BJ (cell line): ENCODE measurements around the gene PNPLA6. TPM values are rescaled to one million over a fixed set of nuclear protein-coding genes. Genes with fewer than 3 reads are reported as not detected.
A peak's percentile ranks its signal among the peaks of the same experiment; 100 is the strongest.

Experiments
- CTCF ChIA-PET: fragments of 350-600 bp; formaldehyde crosslinking; extraction: SDS; loops from one replicate; lab custom pipeline; 2021; ENCODE audit warnings: antibody characterized with exemption, inconsistent platforms; lab: Yijun Ruan, JAX
- POLR2A ChIA-PET: fragments of 300-600 bp; sonication (Branson Sonifier 250); formaldehyde crosslinking; extraction: SDS; loops from one replicate; lab custom pipeline; 2021; ENCODE audit warnings: antibody characterized with exemption; lab: Charles Lee
- DNase-seq: peaks from one replicate; pipeline ENCODE4 v3.0.0-alpha.2; 2011; ENCODE audit warnings: low read depth
- H3K27me3 ChIP-seq: 2 replicates; pipeline ENCODE4 v1.6.0; 2011; ENCODE audit warnings: low read length; ENCODE audit not compliant: control insufficient read depth, insufficient read depth
- H3K36me3 ChIP-seq: 2 replicates; pipeline ENCODE4 v1.5.1; 2011; ENCODE audit warnings: low read length; ENCODE audit not compliant: control insufficient read depth, insufficient read depth
- H3K4me3 ChIP-seq: 2 replicates; pipeline ENCODE4 v1.5.1; 2011; ENCODE audit warnings: low read depth, mild to moderate bottlenecking, control low read depth, low read length
- polyA plus RNA-seq: library from polyadenylated mRNA; depleted of rRNA; stranded (reverse); fragments of >200 nt; gene quantifications from 2 replicates; pipeline ENCODE4 v1.2.3, GENCODE V29; 2011
- TF ChIP-seq, protein P1 (sequence below): IDR thresholded peaks from 2 replicates; pipeline ENCODE4 v1.5.1; 2011; ENCODE audit warnings: low read depth, mild to moderate bottlenecking, control low read depth, inconsistent platforms, low read length, moderate library complexity; ENCODE audit not compliant: insufficient read depth

The PNPLA6 gene
- polyA plus RNA-seq, 1 experiment: 55.1 TPM

DNA sequence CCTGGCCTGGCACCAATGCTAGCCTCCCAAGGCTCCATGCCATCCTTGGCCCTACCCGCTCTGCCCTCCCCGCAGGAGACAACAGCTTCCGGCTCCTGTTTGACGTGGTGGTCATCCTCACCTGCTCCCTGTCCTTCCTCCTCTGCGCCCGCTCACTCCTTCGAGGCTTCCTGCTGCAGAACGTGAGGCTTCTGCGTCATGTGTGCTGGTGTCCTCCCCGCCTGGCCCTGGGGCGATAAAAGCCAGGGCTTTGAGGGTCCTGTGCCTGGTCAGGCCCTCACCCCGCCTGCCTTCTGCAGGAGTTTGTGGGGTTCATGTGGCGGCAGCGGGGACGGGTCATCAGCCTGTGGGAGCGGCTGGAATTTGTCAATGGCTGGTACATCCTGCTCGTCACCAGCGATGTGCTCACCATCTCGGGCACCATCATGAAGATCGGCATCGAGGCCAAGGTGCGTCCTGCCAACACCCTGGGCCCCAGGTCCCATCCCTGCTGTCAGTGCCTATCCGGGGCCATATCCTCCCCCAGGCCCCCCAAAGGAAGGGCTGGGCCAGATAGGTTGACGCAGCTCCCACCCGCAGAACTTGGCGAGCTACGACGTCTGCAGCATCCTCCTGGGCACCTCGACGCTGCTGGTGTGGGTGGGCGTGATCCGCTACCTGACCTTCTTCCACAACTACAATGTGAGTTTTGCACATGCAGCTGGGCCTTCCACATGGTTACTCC, 6.8 kb upstream of the PNPLA6 start:
- H3K4me3 ChIP-seq: no peak overlapping the region
- H3K27me3 ChIP-seq: no peaks in the 10 kb centered on the region
- ChIA-PET POLR2A (no interaction called here), CTCF (no interaction called here)
- H3K36me3 ChIP-seq: peaks cover 9% of the 10 kb centered on the region
- TF ChIP-seq, protein P1, sequence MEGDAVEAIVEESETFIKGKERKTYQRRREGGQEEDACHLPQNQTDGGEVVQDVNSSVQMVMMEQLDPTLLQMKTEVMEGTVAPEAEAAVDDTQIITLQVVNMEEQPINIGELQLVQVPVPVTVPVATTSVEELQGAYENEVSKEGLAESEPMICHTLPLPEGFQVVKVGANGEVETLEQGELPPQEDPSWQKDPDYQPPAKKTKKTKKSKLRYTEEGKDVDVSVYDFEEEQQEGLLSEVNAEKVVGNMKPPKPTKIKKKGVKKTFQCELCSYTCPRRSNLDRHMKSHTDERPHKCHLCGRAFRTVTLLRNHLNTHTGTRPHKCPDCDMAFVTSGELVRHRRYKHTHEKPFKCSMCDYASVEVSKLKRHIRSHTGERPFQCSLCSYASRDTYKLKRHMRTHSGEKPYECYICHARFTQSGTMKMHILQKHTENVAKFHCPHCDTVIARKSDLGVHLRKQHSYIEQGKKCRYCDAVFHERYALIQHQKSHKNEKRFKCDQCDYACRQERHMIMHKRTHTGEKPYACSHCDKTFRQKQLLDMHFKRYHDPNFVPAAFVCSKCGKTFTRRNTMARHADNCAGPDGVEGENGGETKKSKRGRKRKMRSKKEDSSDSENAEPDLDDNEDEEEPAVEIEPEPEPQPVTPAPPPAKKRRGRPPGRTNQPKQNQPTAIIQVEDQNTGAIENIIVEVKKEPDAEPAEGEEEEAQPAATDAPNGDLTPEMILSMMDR: no peak
- DNase-seq: no peak

DNA sequence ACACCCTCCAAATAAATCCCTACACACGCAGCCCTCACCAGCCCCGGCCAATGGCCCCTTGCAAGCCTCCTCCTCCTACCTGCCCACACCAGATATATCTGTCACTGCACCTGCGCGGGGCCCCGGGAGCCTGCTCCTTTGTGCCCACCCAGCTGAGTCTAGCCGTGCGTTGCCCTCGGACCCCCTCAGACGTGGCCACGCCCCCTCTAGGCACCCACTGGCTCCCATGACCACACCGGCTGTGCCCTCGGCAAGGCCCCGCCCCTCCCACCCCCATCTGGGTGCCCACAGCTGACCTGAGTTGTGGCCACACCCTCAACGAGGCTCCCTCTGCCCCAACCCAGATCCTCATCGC, 6.3 kb upstream of the PNPLA6 start:
- CTCF ChIA-PET: no interaction called here
- H3K36me3 ChIP-seq: peaks cover 9% of the 10 kb centered on the region
- H3K27me3 ChIP-seq: no peaks in the 10 kb centered on the region
- TF ChIP-seq, protein P1: no peak
- POLR2A ChIA-PET: no interaction called here
- no peak overlapping the region for H3K4me3 ChIP-seq
- DNase-seq: no peak

DNA sequence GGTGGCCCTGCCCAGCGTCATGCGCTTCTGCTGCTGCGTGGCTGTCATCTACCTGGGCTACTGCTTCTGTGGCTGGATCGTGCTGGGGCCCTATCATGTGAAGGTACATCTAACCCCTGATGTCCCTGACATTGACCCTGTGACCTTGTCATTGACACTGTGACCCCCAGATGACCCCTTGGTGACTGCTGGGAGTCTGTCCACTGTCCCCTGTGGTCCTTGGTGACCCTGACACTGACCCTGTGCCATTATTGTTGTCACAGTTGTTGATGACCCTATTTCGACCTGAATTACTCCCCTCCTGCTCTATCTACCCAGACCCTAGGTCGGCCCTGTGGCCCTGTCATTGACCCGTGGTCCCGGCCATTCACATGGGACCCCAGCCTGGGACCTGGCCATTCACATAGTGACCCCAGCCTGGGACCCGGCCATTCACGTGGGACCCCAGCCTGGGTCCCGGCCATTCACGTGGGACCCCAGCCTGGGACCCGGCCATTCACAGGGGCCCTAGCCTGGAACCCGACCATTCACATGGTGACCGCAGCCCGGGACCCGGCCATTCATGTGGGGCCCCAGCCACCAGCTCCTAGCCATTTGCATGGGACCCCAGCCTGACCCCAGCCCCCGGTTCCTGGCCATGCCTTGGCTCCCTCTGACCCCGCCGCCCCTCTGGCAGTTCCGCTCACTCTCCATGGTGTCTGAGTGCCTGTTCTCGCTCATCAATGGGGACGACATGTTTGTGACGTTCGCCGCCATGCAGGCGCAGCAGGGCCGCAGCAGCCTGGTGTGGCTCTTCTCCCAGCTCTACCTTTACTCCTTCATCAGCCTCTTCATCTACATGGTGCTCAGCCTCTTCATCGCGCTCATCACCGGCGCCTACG, 5.7 kb upstream of the PNPLA6 start:
- ChIA-PET POLR2A (no interaction called here), CTCF (no interaction called here)
- TF ChIP-seq, protein P1: no peak
- no peaks in the 10 kb centered on the region for H3K27me3 ChIP-seq
- no peak for DNase-seq
- no peak overlapping the region for H3K4me3 ChIP-seq
- peaks cover 7% of the 10 kb centered on the region for H3K36me3 ChIP-seq

DNA sequence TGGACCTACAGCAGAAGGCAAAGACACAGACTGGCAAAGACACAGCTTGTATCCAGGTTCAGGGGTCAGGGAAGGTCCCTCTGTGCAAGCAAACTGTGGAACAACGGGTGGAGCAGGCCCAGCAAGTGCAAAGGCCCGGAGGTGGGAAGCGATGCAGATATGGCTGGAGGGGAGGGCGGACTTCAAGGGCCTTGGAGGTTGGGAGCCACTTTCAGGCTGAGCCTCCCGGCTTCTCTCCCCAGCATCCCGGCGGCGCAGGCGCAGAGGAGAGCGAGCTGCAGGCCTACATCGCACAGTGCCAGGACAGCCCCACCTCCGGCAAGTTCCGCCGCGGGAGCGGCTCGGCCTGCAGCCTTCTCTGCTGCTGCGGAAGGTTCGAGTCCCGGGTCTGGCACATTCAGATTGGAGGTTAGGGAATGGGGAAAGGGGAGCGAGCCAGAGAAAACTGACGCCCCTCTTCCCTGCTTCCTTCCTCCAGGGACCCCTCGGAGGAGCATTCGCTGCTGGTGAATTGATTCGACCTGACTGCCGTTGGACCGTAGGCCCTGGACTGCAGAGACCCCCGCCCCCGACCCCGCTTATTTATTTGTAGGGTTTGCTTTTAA, 2.1 kb upstream of the PNPLA6 start:
- no peak for DNase-seq
- TF ChIP-seq, protein P1: no peak
- peak overlapping the region; percentile 86 for H3K4me3 ChIP-seq
- ChIA-PET POLR2A (no interaction called here), CTCF (interaction anchor here (1.1 kb wide), 1 partner anchor 11 kb away, joined by 3 read pairs; the partner anchor contains the start of gene MCOLN1)
- peaks cover 7% of the 10 kb centered on the region for H3K36me3 ChIP-seq
- H3K27me3 ChIP-seq: no peaks in the 10 kb centered on the region
